ENCODE data around the gene ARRDC2.
"Not testable (repeated sequence)": the region's sequence is repeated elsewhere in the genome, so short reads cannot be mapped to it uniquely, and the experiment has no call there.

Gene ARRDC2

DNA sequence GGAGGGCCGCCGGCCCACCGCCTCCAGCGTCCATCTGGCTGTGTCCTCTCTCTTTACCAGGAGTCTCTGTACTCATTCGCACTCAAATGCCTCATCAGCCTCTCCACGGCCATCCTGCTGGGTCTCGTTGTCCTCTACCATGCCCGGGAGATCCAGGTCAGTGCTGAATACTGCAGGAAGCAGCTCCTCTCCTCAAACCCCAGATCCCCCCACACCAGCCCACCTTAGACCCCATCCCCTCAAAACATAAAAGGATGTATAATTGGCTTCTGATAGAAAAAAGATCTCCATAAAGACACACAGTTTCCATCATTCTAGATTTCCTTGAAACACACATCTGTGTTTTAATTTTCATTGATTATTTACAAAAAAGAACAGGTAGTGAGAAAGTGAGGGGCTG, 32.9 kb upstream of the ARRDC2 start:
- TF ChIP-seq, protein P1, sequence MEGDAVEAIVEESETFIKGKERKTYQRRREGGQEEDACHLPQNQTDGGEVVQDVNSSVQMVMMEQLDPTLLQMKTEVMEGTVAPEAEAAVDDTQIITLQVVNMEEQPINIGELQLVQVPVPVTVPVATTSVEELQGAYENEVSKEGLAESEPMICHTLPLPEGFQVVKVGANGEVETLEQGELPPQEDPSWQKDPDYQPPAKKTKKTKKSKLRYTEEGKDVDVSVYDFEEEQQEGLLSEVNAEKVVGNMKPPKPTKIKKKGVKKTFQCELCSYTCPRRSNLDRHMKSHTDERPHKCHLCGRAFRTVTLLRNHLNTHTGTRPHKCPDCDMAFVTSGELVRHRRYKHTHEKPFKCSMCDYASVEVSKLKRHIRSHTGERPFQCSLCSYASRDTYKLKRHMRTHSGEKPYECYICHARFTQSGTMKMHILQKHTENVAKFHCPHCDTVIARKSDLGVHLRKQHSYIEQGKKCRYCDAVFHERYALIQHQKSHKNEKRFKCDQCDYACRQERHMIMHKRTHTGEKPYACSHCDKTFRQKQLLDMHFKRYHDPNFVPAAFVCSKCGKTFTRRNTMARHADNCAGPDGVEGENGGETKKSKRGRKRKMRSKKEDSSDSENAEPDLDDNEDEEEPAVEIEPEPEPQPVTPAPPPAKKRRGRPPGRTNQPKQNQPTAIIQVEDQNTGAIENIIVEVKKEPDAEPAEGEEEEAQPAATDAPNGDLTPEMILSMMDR (IDR thresholded peaks at IDR 0.05; ENCODE audit: low read depth, low read length) = no peak
- H3K4me3 ChIP-seq (replicated peaks in 1 of 2; ENCODE audit: low read depth in 2 of 2, low read length in 2 of 2) = no peak overlapping the region
- DNase-seq (ENCODE audit: low read depth in 2 of 2) = no peak

- no peak for DNase-seq (ENCODE audit: low read depth in 2 of 2)
- TF ChIP-seq, protein P1 (IDR thresholded peaks at IDR 0.05; ENCODE audit: low read depth, low read length) = no peak
- no peak overlapping the region for H3K4me3 ChIP-seq (replicated peaks in 1 of 2; ENCODE audit: low read depth in 2 of 2, low read length in 2 of 2)
These were observed 30.9 kb upstream of the ARRDC2 start for GRCh38 chr19:17977021-17977420.

DNA sequence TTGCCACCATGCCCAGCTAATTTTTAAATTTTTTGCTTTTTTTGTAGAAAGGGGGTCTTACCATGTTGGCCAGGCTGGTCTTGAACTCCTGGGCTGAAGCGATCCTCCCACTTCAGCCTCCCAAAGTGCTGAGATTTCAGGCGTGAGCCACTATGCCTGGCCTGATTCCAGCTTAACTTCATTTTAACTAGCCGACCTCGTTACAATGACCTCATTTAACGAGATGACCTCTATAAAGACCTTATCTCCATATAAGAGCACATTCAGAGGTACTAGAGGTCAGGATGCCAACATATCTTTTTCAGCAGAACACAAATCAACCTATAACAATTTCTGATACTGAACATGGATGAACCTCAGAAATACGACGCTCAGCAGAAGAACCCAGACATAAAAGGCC, 30.5 kb upstream of the ARRDC2 start:
- no peak for DNase-seq (ENCODE audit: low read depth in 2 of 2)
- H3K4me3 ChIP-seq (replicated peaks in 1 of 2; ENCODE audit: low read depth in 2 of 2, low read length in 2 of 2) = no peak overlapping the region
- TF ChIP-seq, protein P1 (IDR thresholded peaks at IDR 0.05; ENCODE audit: low read depth, low read length) = no peak

DNA sequence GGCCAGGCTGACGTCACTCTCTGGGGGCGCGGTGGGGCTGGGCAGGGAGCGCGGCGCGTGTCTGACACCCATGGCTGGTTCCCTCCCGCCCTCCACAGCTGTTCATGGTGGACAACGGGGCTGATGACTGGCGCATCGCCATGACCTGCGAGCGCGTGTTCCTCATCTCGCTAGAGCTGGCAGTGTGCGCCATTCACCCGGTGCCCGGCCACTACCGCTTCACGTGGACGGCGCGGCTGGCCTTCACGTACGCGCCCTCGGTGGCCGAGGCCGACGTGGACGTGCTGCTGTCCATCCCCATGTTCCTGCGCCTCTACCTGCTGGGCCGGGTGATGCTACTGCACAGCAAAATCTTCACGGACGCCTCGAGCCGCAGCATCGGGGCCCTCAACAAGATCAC, 26.4 kb upstream of the ARRDC2 start:
- TF ChIP-seq, protein P1 (IDR thresholded peaks at IDR 0.05; ENCODE audit: low read depth, low read length) = no peak
- DNase-seq (ENCODE audit: low read depth in 2 of 2) = no peak
- H3K4me3 ChIP-seq (replicated peaks in 1 of 2; ENCODE audit: low read depth in 2 of 2, low read length in 2 of 2) = no peak overlapping the region

DNA sequence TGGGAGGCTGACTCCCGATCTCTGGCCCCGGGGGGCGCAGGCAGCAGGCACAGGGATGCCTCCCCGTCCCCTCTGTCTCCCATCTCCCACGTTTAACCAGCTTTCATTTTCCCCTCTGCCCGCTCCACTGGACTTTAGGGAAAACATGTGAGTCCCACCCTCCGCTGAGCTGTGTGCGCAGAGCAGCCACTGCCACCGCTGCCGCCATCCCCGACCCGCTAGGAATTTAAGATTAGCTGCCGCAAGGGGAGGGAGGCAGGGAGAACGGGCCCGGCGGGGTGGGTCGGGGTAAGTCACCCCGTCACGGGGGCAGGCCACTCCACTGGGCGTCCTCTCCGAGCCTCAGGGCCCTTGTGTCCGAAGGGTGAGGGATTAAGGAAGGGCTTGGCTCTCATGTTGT, 25.5 kb upstream of the ARRDC2 start:
- TF ChIP-seq, protein P1 (IDR thresholded peaks at IDR 0.05; ENCODE audit: low read depth, low read length) = no peak
- no peak for DNase-seq (ENCODE audit: low read depth in 2 of 2)
- H3K4me3 ChIP-seq (replicated peaks in 1 of 2; ENCODE audit: low read depth in 2 of 2, low read length in 2 of 2) = no peak overlapping the region

DNA sequence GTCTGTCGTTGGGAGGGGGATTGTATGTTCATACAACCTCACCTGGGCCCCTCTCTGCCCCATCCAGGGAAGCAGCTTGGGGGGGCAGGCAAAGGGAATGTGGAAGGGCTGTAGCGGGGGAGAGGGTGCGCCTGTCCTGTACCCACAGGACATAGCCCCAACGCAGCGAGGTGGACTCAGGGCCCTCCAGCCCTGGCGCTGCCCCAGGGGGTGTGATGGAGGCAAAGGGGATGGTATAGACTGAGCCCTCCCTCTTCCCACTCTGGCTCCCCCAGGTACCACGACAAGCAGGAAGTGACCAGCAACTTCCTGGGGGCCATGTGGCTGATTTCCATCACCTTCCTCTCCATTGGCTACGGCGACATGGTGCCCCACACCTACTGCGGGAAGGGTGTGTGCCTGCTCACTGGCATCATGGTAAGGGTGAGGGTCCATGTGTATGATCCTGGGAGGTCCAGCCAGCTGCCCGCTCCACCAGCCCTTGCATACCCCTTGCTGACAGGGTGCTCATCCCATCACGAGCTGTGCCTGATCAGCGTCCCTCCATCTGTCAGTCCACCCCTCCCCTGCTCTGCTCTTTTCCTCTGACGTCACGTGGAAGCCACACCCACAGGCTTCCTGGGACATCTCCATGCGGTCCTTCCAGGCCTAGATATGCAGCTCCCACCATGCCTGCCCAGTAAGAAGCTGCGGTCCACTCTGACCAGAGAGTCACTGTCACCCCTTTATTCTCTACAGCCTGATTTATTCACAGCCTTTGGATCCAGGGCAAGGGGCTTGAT, 22.7 kb upstream of the ARRDC2 start:
- TF ChIP-seq, protein P1 (IDR thresholded peaks at IDR 0.05; ENCODE audit: low read depth, low read length) = no peak
- no peak overlapping the region for H3K4me3 ChIP-seq (replicated peaks in 1 of 2; ENCODE audit: low read depth in 2 of 2, low read length in 2 of 2)
- peak in 1 of 2 donors; percentile 10 for DNase-seq (ENCODE audit: low read depth in 2 of 2)

DNA sequence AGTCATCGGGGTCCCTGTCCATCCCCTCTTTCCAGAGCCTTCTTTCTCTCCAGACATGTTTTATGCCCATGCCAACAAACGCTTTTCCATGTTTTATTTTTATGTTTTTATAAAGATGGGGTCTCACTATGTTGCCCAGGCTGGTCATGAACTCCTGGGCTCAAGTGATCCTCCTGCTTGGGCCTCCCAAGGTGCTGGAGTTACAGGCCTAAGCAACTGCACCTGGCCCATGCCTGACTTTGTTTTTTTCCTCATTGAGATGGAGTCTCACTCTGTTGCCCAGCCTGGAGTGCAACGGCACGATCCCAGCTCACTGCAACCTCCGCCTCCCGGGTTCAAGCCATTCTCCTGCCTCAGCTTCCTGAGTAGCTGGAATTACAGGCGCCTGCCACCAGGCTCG, 21.4 kb upstream of the ARRDC2 start:
- not testable (repeated sequence) for DNase-seq (ENCODE audit: low read depth in 2 of 2); H3K4me3 ChIP-seq (replicated peaks in 1 of 2; ENCODE audit: low read depth in 2 of 2, low read length in 2 of 2)
